Activated CD8-positive, alpha-beta memory T cell treated with anti-CD3 and anti-CD28 coated beads, Interleukin-2, amount 50 U/mL, for 24 hours (primary cell): ENCODE results near the gene WFIKKN1.

Experiments used
- DNase-seq: peaks from one replicate; pipeline ENCODE4 v3.0.0-alpha.2; 2020; ENCODE audit errors: extremely low read depth

WFIKKN1 gene

GRCh38 chr16:630815-631405, at the start of gene WFIKKN1:
WFIKKN1 (plus strand) TSS chr16:630985; CDS start chr16:631254, 269 bp downstream.
- DNase-seq: no peak

- DNase-seq: no peak
These were observed 48.6 kb upstream of the WFIKKN1 start for GRCh38 chr16:582218-582613.

GRCh38 chr16:582614-583331, 48.0 kb upstream of the WFIKKN1 start:
- no peak for DNase-seq

GRCh38 chr16:583470-583814, 47.3 kb upstream of the WFIKKN1 start:
- no peak for DNase-seq

- no peak for DNase-seq
These were observed 46.8 kb upstream of the WFIKKN1 start for GRCh38 chr16:583815-584591.

GRCh38 chr16:585351-585750, 45.4 kb upstream of the WFIKKN1 start:
- no peak for DNase-seq

GRCh38 chr16:586047-586644, 44.6 kb upstream of the WFIKKN1 start:
- DNase-seq: no peak

- DNase-seq: no peak
These were observed 43.9 kb upstream of the WFIKKN1 start for GRCh38 chr16:586645-587590.

- peak; percentile 30 for DNase-seq
These were observed 42.2 kb upstream of the WFIKKN1 start for GRCh38 chr16:588639-588888.

- DNase-seq: peak; percentile 92
These were observed 41.7 kb upstream of the WFIKKN1 start for GRCh38 chr16:588889-589657.

- peak; percentile 98 for DNase-seq
These were observed 41.1 kb upstream of the WFIKKN1 start, which contains the start of gene RAB40C for GRCh38 chr16:589658-590187. RAB40C (plus strand) TSS chr16:590066; CDS start chr16:590292, 226 bp downstream.

- DNase-seq: no peak
These were observed 40.5 kb upstream of the WFIKKN1 start for GRCh38 chr16:590188-590814.

- no peak for DNase-seq
These were observed 40.0 kb upstream of the WFIKKN1 start for GRCh38 chr16:590815-591200.

GRCh38 chr16:591231-591630, 39.6 kb upstream of the WFIKKN1 start:
- no peak for DNase-seq

- DNase-seq: no peak
These were observed 38.8 kb upstream of the WFIKKN1 start for GRCh38 chr16:591892-592517.

GRCh38 chr16:592518-593306, 38.1 kb upstream of the WFIKKN1 start:
- no peak for DNase-seq

- no peak for DNase-seq
These were observed 37.4 kb upstream of the WFIKKN1 start for GRCh38 chr16:593406-593805.

GRCh38 chr16:593807-594206, 37.0 kb upstream of the WFIKKN1 start:
- no peak for DNase-seq

GRCh38 chr16:595094-595528, 35.7 kb upstream of the WFIKKN1 start:
- no peak for DNase-seq
